ENCODE data around the gene EIF2AK2.

Gene EIF2AK2

DNA sequence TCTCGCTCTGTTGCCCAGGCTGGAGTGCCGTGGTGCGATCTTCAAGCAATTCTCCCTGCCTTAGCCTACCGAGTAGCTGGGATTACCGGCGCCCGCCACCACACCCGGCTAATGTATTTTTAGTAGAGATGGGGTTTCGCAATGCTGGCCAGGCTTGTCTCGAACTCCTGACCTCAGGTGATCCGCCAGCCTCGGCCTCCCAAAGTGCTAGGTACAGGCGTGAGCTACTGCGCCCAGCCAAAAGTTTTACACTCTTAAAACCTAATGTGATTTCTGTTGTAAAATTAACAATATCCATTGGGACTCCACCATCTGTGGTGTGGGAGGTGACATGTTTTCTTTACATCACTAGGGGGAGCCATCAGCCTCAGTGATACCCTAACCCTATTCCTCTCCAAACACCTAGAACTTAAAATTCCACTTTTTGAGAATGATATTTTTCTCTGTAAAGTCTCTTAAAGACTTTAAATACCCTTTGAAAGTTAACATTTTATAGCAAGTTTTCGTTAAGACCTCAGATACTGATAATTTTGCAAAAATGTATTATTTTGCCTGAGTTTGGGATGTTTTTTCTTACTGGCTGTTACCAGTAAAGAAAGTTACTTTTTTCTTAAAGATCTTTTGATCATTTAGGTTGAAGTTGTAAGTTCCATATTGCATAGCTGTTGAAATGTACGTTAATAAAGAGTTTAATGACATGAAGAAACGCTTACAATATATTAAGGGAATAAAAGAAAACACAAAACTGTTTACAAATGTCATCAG, 11.6 kb upstream of the EIF2AK2 start:
- DNase-seq (ENCODE audit: insufficient read length, low spot score), result peak; percentile 39
- no peak for FAIRE-seq
- TF ChIP-seq, protein P1, sequence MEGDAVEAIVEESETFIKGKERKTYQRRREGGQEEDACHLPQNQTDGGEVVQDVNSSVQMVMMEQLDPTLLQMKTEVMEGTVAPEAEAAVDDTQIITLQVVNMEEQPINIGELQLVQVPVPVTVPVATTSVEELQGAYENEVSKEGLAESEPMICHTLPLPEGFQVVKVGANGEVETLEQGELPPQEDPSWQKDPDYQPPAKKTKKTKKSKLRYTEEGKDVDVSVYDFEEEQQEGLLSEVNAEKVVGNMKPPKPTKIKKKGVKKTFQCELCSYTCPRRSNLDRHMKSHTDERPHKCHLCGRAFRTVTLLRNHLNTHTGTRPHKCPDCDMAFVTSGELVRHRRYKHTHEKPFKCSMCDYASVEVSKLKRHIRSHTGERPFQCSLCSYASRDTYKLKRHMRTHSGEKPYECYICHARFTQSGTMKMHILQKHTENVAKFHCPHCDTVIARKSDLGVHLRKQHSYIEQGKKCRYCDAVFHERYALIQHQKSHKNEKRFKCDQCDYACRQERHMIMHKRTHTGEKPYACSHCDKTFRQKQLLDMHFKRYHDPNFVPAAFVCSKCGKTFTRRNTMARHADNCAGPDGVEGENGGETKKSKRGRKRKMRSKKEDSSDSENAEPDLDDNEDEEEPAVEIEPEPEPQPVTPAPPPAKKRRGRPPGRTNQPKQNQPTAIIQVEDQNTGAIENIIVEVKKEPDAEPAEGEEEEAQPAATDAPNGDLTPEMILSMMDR (IDR thresholded peaks at IDR 0.05; ENCODE audit: insufficient read depth, missing control alignments), result peak; percentile 77

DNA sequence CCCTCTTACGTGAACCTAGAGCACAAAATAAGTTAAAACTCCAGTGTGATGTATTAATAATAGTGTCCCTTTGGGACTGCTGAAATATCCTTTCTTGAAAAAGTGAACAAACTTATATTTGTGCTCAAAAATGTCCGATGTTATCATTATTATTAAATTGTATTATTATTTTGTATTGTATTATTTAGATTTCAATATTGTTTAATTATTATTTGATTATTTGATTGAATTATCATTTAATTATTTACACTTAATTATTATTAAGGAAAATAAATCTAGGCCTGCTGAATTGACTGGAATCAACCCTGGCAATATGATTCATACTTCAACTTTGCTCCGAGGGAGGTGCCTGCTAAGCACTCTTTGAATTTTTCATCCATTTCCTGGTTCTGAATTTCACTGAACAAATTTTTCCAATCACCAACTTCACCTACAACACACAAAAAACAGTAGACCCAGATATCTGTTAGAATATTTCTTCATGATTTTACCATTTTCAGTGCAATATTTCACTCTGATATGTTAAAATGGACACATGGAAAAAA, 10.9 kb upstream of the EIF2AK2 start:
- FAIRE-seq (no peak), DNase-seq (ENCODE audit: insufficient read length, low spot score) (no peak)
- TF ChIP-seq, protein P1 (IDR thresholded peaks at IDR 0.05; ENCODE audit: insufficient read depth, missing control alignments), result no peak

DNA sequence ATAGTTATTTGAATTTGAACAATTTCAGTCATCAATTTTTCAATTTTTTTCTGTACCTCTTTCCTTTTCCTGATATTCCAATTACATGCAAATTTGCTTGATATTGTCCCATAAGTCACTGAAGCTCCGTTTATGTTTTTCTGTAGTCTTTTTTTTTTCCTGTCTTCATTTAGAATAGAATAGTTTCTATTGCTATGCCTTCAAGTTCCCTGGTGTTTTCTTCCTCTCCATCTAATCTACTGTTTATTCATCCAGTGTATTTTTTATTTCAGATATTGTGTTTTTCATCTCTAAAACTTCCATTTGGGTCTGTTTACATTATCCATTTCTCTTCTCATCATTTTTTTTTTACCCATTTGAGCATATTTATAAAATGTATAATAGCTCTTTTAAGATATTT, 8.0 kb upstream of the EIF2AK2 start:
- DNase-seq (ENCODE audit: insufficient read length, low spot score) (no peak), FAIRE-seq (no peak)
- TF ChIP-seq, protein P1 (IDR thresholded peaks at IDR 0.05; ENCODE audit: insufficient read depth, missing control alignments), result no peak

DNA sequence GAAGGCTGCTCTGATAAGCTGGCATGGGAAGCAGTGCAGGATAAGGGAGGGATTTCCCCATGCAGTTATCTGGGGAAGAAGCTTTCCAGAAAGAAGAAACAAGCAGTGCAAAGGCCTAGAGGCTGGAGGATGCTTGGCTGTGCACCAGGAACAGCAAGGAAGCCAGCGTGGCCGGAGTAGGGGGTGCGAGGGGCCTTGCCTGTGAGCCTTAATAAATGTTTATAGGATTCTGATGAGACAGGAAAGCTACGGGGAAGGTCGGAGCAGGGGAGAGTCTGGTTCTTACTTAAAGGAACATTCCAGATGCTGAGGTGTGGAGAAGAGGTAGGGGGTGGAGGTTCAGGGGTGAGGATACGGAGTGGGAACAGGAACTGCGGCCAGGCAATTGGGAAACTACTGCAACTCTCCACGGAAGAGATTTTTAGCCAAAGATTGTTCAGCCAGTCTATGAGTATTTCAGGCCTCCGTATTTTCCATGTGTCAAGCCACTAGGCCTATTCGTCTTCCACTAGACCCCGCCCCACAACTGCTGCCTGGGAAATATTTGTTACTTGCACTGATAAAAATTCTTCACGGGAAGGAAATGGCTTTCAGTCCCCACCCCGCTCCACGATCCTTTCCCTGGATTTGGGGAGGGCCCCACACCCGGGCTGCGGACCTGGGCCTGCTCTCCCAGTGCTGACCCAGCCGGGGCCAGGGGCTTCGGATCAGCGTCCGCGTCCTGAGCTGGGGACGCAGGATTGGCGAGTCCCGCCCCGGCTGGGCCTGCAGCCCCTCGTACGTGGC, 516 bp downstream of the EIF2AK2 start:
- FAIRE-seq (no peak), DNase-seq (ENCODE audit: insufficient read length, low spot score) (peak; percentile 29)
- TF ChIP-seq, protein P1 (IDR thresholded peaks at IDR 0.05; ENCODE audit: insufficient read depth, missing control alignments), result no peak

DNA sequence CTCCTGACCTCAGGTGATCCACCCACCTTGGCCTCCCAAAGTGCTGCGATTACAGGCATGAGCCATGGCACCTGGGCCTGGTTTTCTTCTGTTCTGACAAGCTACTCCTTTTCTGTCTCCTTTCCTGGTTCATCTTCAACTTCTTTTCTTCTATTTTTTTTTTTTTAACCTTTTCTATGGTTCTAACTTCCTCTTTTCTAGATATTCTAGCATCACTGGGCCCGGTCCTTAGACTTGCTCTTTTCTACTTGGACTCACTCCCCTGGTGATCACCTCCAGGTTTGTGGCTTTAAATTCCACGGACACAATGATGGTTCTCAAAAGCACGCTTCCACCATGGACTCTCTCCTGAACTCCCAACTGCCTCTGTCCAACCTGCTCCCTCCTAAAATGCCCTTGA, 2.0 kb downstream of the EIF2AK2 start:
- TF ChIP-seq, protein P1 (IDR thresholded peaks at IDR 0.05; ENCODE audit: insufficient read depth, missing control alignments), result no peak
- no peak for DNase-seq (ENCODE audit: insufficient read length, low spot score)
- FAIRE-seq, result no peak

DNA sequence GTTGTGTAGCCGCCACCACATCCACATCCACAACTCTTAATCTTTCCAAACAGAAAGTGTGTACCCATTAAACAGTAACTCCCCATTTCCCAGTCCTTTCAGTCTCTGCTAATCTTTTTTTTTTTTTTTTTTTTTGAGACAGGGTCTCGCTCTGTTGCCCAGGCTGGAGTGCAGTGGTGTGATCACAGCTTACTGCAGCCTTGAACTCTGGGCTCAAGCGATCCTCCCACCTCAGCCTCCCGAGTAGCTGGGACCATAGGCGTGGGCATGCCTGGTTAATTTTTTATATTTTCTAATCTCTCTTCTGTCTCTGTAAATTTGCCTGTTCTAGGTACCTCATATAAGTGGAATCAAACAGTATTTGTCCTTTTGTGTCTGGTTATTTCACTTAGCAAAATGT, 3.6 kb downstream of the EIF2AK2 start:
- DNase-seq (ENCODE audit: insufficient read length, low spot score) (no peak), FAIRE-seq (no peak)
- TF ChIP-seq, protein P1 (IDR thresholded peaks at IDR 0.05; ENCODE audit: insufficient read depth, missing control alignments), result no peak

Data from D721Med (cell line).